ENCODE measurements around the gene LRP5. TPM values are rescaled to one million over a fixed set of nuclear protein-coding genes. Genes with fewer than 3 reads are reported as not detected.

Gene LRP5
- total and polyA plus RNA-seq, 2 experiments from 2014 or later, result 26.9 to 51.1 TPM

- Histone ChIP-seq H2AFZ (no peak overlapping the region), H3K27ac (ENCODE audit: low read depth) (no peak overlapping the region), H3K4me1 (ENCODE audit: insufficient read depth) (peaks cover 3% of the 10 kb centered on the region; the same call in 1 of the 2 replicates), H3K4me2 (no peak overlapping the region), H3K4me3 (no peak overlapping the region), H3K79me2 (replicated peaks; ENCODE audit: insufficient read depth) (peaks cover 36% of the 10 kb centered on the region), H3K27me3 (ENCODE audit: insufficient read depth) (no peaks in the 10 kb centered on the region), H3K9me2 (ENCODE audit: insufficient read depth) (no peaks in the 10 kb centered on the region), H4K20me1 (replicated peaks; ENCODE audit: insufficient read depth) (no peaks in the 10 kb centered on the region; the same call in 1 of the 2 replicates), H3K36me3 (ENCODE audit: insufficient read depth) (no peaks in the 10 kb centered on the region), H3F3A (replicated peaks; ENCODE audit: low read depth) (0 out of 2 replicates have a peak, but pooled peaks cover 2% of the 10 kb centered on the region)
- no peak for DNase-seq (ENCODE audit: low spot score)
- peaks cover 21% of the 10 kb centered on the region; the same call in 2 of the 3 replicates for H3K9me3 Mint-ChIP-seq
- H3K4me1 Mint-ChIP-seq, result peaks cover 19% of the 10 kb centered on the region
- no peak overlapping the region for H3K27ac Mint-ChIP-seq
- TF ChIP-seq STAT1 (IDR thresholded peaks at IDR 0.05; ENCODE audit: unreplicated experiment) (no peak), REST (IDR thresholded peaks at IDR 0.05; ENCODE audit: unreplicated experiment) (no peak), EZH2 (IDR thresholded peaks at IDR 0.05; ENCODE audit: low read depth, unreplicated experiment) (no peak), CTCF (conservative IDR thresholded peaks at IDR 0.05; ENCODE audit: low read depth in 2 of 2) (no peak), CREB1 (CRISPR knock-in tag; IDR thresholded peaks at IDR 0.05; ENCODE audit: low read depth) (no peak), JUNB (IDR thresholded peaks at IDR 0.05; ENCODE audit: unreplicated experiment) (no peak), POLR2AphosphoS5 (IDR thresholded peaks at IDR 0.05; ENCODE audit: low read depth) (no peak), ZNF114 (CRISPR knock-in tag; IDR thresholded peaks at IDR 0.05) (no peak), EZH2phosphoT487 (IDR thresholded peaks at IDR 0.05; ENCODE audit: unreplicated experiment) (no peak), ZNF462 (CRISPR knock-in tag; IDR thresholded peaks at IDR 0.05) (no peak), NANOG (IDR thresholded peaks at IDR 0.05; ENCODE audit: borderline replicate concordance) (no peak), ETS1 (IDR thresholded peaks at IDR 0.05) (no peak), ZNF331 (CRISPR knock-in tag; IDR thresholded peaks at IDR 0.05; ENCODE audit: low read depth) (no peak)
- peaks cover 45% of the 10 kb centered on the region for H3K36me3 Mint-ChIP-seq (ENCODE audit: low read depth)
- peaks cover 19% of the 10 kb centered on the region for H3K27me3 Mint-ChIP-seq (ENCODE audit: insufficient read depth, low read depth, poor library complexity)
- ATAC-seq, result no peak
- no peak overlapping the region for H3K4me3 Mint-ChIP-seq
These were observed 37.3 kb downstream of the LRP5 start for GRCh38 chr11:68349461-68350249.
